ENCODE results near the gene FKBP7.
"Not testable (repeated sequence)": the region's sequence is repeated elsewhere in the genome, so short reads cannot be mapped to it uniquely, and the experiment has no call there.

Gene FKBP7

GRCh38 chr2:178449700-178450523 lies 28.5 kb downstream of the FKBP7 start:
- no peak for DNase-seq (ENCODE audit: low read depth)

- DNase-seq (ENCODE audit: low read depth): no peak
Measured at GRCh38 chr2:178448968-178449661, 29.3 kb downstream of the FKBP7 start.

- no peak for DNase-seq (ENCODE audit: low read depth)
Measured at GRCh38 chr2:178441426-178441825, 37.0 kb downstream of the FKBP7 start.

GRCh38 chr2:178436662-178437061 lies 41.7 kb downstream of the FKBP7 start:
- no peak for DNase-seq (ENCODE audit: low read depth)

- no peak for DNase-seq (ENCODE audit: low read depth)
Measured at GRCh38 chr2:178429336-178429735, 49.1 kb downstream of the FKBP7 start.

GRCh38 chr2:178428396-178428806 lies 50.0 kb downstream of the FKBP7 start:
- DNase-seq (ENCODE audit: low read depth): no peak

- DNase-seq (ENCODE audit: low read depth): no peak
Measured at GRCh38 chr2:178427458-178427857, 50.9 kb downstream of the FKBP7 start.

- no peak for DNase-seq (ENCODE audit: low read depth)
Measured at GRCh38 chr2:178426388-178426787, 52.0 kb downstream of the FKBP7 start.

GRCh38 chr2:178425255-178425827 lies 53.1 kb downstream of the FKBP7 start:
- DNase-seq (ENCODE audit: low read depth): no peak

- DNase-seq (ENCODE audit: low read depth): not testable (repeated sequence)
Measured at GRCh38 chr2:178423746-178424145, 54.7 kb downstream of the FKBP7 start.

GRCh38 chr2:178422097-178422496 lies 56.3 kb downstream of the FKBP7 start:
- DNase-seq (ENCODE audit: low read depth): no peak

GRCh38 chr2:178420463-178420999 lies 57.9 kb downstream of the FKBP7 start:
- DNase-seq (ENCODE audit: low read depth): no peak

GRCh38 chr2:178419123-178419522 lies 59.3 kb downstream of the FKBP7 start:
- no peak for DNase-seq (ENCODE audit: low read depth)

- DNase-seq (ENCODE audit: low read depth): no peak
Measured at GRCh38 chr2:178418426-178418825, 60.0 kb downstream of the FKBP7 start.

- DNase-seq (ENCODE audit: low read depth): no peak
Measured at GRCh38 chr2:178417916-178418315, 60.5 kb downstream of the FKBP7 start.

GRCh38 chr2:178415979-178416378 lies 62.4 kb downstream of the FKBP7 start:
- DNase-seq (ENCODE audit: low read depth): no peak

GRCh38 chr2:178414266-178415247 lies 63.8 kb downstream of the FKBP7 start:
- DNase-seq (ENCODE audit: low read depth): peak; percentile 71

Measured in activated T-cell treated with anti-CD3 and anti-CD28 coated beads for 24 hours (primary cell).